Activated naive CD4-positive, alpha-beta T cell treated with anti-CD3 and anti-CD28 coated beads, Interleukin-2, amount 10 ng/mL, durations not matched to agents 7 days and 5 days (primary cell): ENCODE data around the gene PRPH2.

Experiments used
- CTCF ChIA-PET: fragments of 350-600 bp; sonication (Branson Sonifier 250); formaldehyde crosslinking; loops from one replicate; lab custom pipeline; 2021; ENCODE audit warnings: antibody characterized with exemption; lab: Charles Lee
- DNase-seq: peaks from one replicate; pipeline ENCODE4 v3.0.0-alpha.2; 2020
- H3K27ac Mint-ChIP-seq: one replicate; pipeline ENCODE4 v1.8.0; 2021; ENCODE audit warnings: mild to moderate bottlenecking, moderate library complexity, mixed read lengths
- H3K27me3 Mint-ChIP-seq: one replicate; pipeline ENCODE4 v1.8.0; 2021; ENCODE audit warnings: mild to moderate bottlenecking, mixed read lengths
- H3K36me3 Mint-ChIP-seq: one replicate; pipeline ENCODE4 v1.8.0; 2021; ENCODE audit warnings: mixed read lengths
- H3K4me1 Mint-ChIP-seq: one replicate; pipeline ENCODE4 v1.8.0; 2021; ENCODE audit warnings: mixed read lengths
- H3K4me3 Mint-ChIP-seq: one replicate; pipeline ENCODE4 v1.8.0; 2021; ENCODE audit warnings: mild to moderate bottlenecking, moderate library complexity, mixed read lengths
- H3K9me3 Mint-ChIP-seq: one replicate; pipeline ENCODE4 v1.8.0; 2021; ENCODE audit warnings: mixed read lengths

PRPH2 gene, protein sequence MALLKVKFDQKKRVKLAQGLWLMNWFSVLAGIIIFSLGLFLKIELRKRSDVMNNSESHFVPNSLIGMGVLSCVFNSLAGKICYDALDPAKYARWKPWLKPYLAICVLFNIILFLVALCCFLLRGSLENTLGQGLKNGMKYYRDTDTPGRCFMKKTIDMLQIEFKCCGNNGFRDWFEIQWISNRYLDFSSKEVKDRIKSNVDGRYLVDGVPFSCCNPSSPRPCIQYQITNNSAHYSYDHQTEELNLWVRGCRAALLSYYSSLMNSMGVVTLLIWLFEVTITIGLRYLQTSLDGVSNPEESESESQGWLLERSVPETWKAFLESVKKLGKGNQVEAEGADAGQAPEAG

DNA sequence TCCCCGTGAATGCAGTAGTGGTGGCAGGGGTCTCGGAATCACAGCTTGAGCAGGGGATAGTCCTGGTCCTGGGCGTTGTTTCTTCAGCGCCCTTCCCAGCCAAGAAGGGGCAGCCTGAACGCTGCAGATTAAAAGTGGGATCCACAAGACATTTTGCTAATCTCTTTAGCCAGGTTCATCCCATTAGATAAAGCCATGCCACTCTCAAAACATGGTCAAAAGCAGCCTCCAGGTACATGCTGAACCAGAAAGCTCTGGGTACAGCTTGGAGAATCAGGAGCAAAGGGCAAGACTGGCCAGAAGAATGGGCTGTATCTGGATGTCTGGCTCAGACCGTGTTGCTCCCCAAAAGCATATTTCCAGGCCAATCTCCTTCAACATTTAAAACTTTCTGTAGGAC is at the start of gene PRPH2:
Gene PRPH2 (minus strand): TSS at position 101 of the 400 bp plus-strand sequence. CDS start 263 bp downstream, outside the sequence.
- Mint-ChIP-seq H3K36me3 (peaks cover 3% of the 10 kb centered on the region), H3K4me3 (no peak within 1 kb of the TSS), H3K4me1 (peaks cover 18% of the 10 kb centered on the region), H3K9me3 (no peaks in the 10 kb centered on the region), H3K27ac (no peak within 1 kb of the TSS), H3K27me3 (peaks cover 20% of the 10 kb centered on the region)
- CTCF ChIA-PET, result interaction anchor here (0.9 kb wide), 1 partner anchor 30 kb away, joined by 3 read pairs; no protein-coding TSS in a partner anchor
- no peak for DNase-seq

DNA sequence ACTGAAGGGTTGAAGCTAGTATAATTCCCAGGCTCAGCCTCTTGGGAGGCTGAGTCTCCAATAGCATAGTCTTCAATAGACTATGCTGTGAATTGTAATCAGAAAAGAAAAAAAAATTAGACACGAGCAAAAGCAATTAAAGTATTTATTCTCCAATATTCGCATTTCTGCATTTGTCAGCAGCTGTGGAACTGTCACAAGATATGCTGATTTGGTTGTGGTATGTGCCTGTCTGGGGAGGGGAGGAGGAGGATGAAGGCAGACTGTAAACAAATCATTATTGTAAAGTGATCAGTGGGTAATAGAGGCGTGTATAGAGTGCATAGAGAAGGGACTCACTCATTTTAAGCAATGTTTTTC is 49.3 kb upstream of the PRPH2 start:
- Mint-ChIP-seq H3K4me1 (peaks cover 64% of the 10 kb centered on the region), H3K36me3 (peaks cover 22% of the 10 kb centered on the region), H3K4me3 (peak overlapping the region; percentile 64), H3K27me3 (no peaks in the 10 kb centered on the region), H3K27ac (peak overlapping the region; percentile 100), H3K9me3 (no peaks in the 10 kb centered on the region)
- peak; percentile 35 for DNase-seq
- CTCF ChIA-PET, result interaction anchor here (0.9 to 1.9 kb wide), 3 partner anchors 23 to 110 kb away, joined by 3 to 7 read pairs (median 4); partner anchors contain the start of gene TBCC

GRCh38 chr6:42769836-42770235 is 47.4 kb upstream of the PRPH2 start:
- H3K36me3 Mint-ChIP-seq, result peaks cover 28% of the 10 kb centered on the region
- H3K4me3 Mint-ChIP-seq, result no peak overlapping the region
- no peak for DNase-seq
- CTCF ChIA-PET, result interaction anchor here (1.5 kb wide), 1 partner anchor 11 kb away, joined by 3 read pairs; no protein-coding TSS in a partner anchor
- H3K27ac Mint-ChIP-seq, result peak overlapping the region; percentile 100
- H3K9me3 Mint-ChIP-seq, result no peaks in the 10 kb centered on the region
- no peaks in the 10 kb centered on the region for H3K27me3 Mint-ChIP-seq
- peaks cover 50% of the 10 kb centered on the region for H3K4me1 Mint-ChIP-seq

- peaks cover 42% of the 10 kb centered on the region for H3K4me1 Mint-ChIP-seq
These were observed 46.7 kb upstream of the PRPH2 start for GRCh38 chr6:42769051-42769450.

DNA sequence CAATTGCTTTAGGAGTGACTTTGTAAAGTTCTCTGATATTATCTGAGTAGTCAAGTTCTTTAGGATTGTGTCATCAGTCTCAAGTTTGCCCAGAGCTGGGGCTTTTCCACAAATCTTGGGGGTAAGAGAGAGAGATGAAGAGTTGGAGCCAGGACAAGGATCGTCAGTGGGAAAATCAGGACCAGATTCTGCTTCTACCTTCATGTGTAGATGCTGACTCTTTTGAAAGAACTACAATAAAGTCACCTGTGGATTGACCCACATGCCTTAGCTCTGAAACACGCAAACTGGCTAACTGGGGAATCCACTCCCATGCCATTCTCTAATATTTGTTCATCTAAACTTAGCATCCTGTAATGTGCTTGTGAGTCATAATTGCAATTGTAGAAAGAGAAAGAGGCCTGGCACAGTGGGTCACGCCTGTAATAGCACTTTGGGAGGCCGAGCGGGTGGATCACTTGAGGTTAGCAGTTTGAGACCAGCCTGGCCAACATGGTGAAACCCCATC is 43.8 kb upstream of the PRPH2 start:
- Mint-ChIP-seq H3K9me3 (no peaks in the 10 kb centered on the region), H3K27ac (no peak overlapping the region), H3K36me3 (peaks cover 32% of the 10 kb centered on the region), H3K27me3 (no peaks in the 10 kb centered on the region), H3K4me3 (no peak overlapping the region), H3K4me1 (peaks cover 21% of the 10 kb centered on the region)
- no peak for DNase-seq
- CTCF ChIA-PET, result no interaction called here

More at GRCh38 chr6:42769051-42769450, 46.7 kb upstream of the PRPH2 start:
- Mint-ChIP-seq H3K36me3 (peaks cover 28% of the 10 kb centered on the region), H3K27ac (peak overlapping the region; percentile 100), H3K9me3 (no peaks in the 10 kb centered on the region), H3K4me3 (no peak overlapping the region), H3K27me3 (no peaks in the 10 kb centered on the region)
- CTCF ChIA-PET, result interaction anchor here (1.5 kb wide), 1 partner anchor 10 kb away, joined by 3 read pairs; no protein-coding TSS in a partner anchor
- DNase-seq, result no peak

DNA sequence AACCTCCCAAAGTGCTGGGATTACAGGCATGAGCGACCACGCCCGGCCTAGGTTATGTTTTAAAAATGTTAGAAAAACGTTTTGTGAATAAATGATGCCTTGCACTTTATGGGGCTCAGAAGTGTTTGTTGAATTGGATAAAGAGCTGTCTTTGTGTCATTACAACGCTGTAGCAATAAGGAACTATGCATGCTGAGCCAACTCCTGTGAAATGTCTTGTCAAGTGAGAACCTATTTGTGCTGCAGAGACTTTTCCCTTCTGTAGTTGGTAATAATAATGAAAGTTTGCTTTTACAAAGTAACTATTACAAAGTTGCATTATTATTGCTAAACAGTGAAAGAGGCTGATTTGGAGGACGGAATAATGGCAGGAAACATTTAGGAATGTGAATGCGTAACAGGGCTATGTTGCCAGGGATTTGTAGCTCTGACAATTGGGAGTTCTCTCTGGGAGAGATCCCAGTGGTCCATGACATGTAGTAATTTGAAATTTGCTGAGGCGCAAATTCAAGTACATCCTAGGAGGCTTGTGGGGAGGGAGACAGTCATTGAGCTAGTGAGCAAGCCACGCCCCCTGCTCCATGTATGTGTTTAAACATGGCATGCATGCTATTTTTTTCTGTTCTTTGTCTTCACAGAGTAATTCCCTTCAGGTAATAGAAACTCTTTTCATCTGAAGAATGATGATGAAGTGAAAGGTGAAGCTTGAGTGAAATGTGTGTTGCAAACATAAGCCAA is 42.7 kb upstream of the PRPH2 start:
- Mint-ChIP-seq H3K4me1 (peaks cover 10% of the 10 kb centered on the region), H3K36me3 (peaks cover 30% of the 10 kb centered on the region), H3K27me3 (no peaks in the 10 kb centered on the region), H3K27ac (no peak overlapping the region), H3K9me3 (no peaks in the 10 kb centered on the region), H3K4me3 (no peak overlapping the region)
- CTCF ChIA-PET, result no interaction called here
- no peak for DNase-seq

- H3K4me3 Mint-ChIP-seq, result no peak overlapping the region
- CTCF ChIA-PET, result interaction anchor here (0.6 to 1.0 kb wide), 2 partner anchors 10 to 37 kb away, joined by 3 to 6 read pairs; no protein-coding TSS in a partner anchor
- H3K9me3 Mint-ChIP-seq, result no peaks in the 10 kb centered on the region
These were observed 40.6 kb upstream of the PRPH2 start for GRCh38 chr6:42762950-42763349.

GRCh38 chr6:42762426-42762859 is 40.0 kb upstream of the PRPH2 start:
- DNase-seq, result no peak
- Mint-ChIP-seq H3K36me3 (peaks cover 31% of the 10 kb centered on the region), H3K27ac (no peak overlapping the region), H3K4me3 (no peak overlapping the region), H3K4me1 (peaks cover 7% of the 10 kb centered on the region), H3K9me3 (no peaks in the 10 kb centered on the region), H3K27me3 (no peaks in the 10 kb centered on the region)
- CTCF ChIA-PET, result no interaction called here

More at GRCh38 chr6:42762950-42763349, 40.6 kb upstream of the PRPH2 start:
- H3K4me1 Mint-ChIP-seq, result peaks cover 2% of the 10 kb centered on the region
- no peaks in the 10 kb centered on the region for H3K27me3 Mint-ChIP-seq
- peaks cover 35% of the 10 kb centered on the region for H3K36me3 Mint-ChIP-seq
- DNase-seq, result no peak
- no peak overlapping the region for H3K27ac Mint-ChIP-seq

- H3K36me3 Mint-ChIP-seq, result peaks cover 31% of the 10 kb centered on the region
- H3K27me3 Mint-ChIP-seq, result no peaks in the 10 kb centered on the region
- H3K9me3 Mint-ChIP-seq, result no peaks in the 10 kb centered on the region
- DNase-seq, result no peak
- peaks cover 7% of the 10 kb centered on the region for H3K4me1 Mint-ChIP-seq
- H3K27ac Mint-ChIP-seq, result no peak overlapping the region
- no peak overlapping the region for H3K4me3 Mint-ChIP-seq
- CTCF ChIA-PET, result no interaction called here
These were observed 39.1 kb upstream of the PRPH2 start for GRCh38 chr6:42761287-42762067.

DNA sequence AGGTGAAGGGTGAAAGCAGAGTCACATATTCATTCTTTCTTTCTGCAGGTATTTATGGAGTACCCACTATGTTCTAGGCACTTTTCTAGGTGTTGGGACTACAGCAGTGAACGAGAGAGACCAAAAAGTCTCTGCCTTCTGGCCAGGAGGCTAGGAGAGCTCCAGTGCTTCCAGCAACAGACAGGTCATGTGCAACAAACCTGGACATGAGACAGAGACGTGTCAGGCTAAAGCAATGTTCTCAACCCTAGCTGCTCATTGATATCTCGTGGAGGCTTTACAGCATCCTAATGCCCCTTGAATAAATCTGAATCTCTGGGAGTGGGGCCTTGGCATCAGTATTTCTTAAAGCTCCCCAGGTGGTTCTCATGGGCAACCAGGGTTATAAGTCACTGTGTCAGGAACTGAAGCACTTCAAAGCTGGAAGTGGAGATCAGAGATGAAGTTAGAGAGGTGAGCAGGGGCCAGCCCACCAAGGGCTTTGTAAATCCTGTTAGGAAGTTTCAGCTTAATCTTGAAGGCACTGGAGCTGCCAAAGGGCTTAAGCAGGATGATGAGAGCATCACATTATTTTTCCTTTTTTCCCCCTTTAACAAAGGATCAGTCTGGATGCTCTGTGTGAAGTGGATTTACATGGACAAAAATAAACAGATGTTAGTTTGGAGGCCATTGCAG is 36.5 kb upstream of the PRPH2 start:
- Mint-ChIP-seq H3K4me3 (no peak overlapping the region), H3K4me1 (peaks cover 7% of the 10 kb centered on the region), H3K36me3 (peaks cover 26% of the 10 kb centered on the region), H3K27ac (no peak overlapping the region), H3K9me3 (no peaks in the 10 kb centered on the region), H3K27me3 (no peaks in the 10 kb centered on the region)
- CTCF ChIA-PET, result interaction anchor here (1.0 to 1.7 kb wide), 2 partner anchors 10 kb away, joined by 3 to 4 read pairs; no protein-coding TSS in a partner anchor
- no peak for DNase-seq

DNA sequence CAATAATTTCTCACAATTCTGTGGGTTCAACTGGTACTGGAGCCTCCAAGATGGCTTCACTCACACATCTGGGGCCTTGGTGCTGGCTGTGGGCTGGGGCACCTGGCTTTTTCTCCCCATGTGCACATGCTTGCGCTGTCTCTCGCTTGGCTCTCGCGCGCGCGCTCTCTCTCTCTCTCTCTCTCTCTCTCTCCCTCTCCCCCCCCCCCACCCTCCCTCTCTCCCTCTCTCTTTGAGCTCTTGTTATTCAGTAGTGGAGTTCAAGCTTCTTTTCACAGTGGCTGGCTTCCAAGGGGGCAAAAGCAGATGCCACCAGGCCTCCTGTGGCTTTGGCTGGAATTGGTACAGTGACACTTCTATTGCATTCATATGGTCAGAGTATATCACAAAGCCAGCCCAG is 34.3 kb upstream of the PRPH2 start:
- Mint-ChIP-seq H3K9me3 (no peaks in the 10 kb centered on the region), H3K27ac (no peak overlapping the region), H3K27me3 (no peaks in the 10 kb centered on the region), H3K4me1 (peaks cover 9% of the 10 kb centered on the region), H3K36me3 (peaks cover 31% of the 10 kb centered on the region), H3K4me3 (no peak overlapping the region)
- CTCF ChIA-PET, result no interaction called here
- no peak for DNase-seq

GRCh38 chr6:42754759-42755158 is 32.4 kb upstream of the PRPH2 start:
- H3K4me1 Mint-ChIP-seq, result peaks cover 12% of the 10 kb centered on the region
- DNase-seq, result no peak
- H3K27ac Mint-ChIP-seq, result no peak overlapping the region
- peaks cover 31% of the 10 kb centered on the region for H3K36me3 Mint-ChIP-seq
- CTCF ChIA-PET, result no interaction called here
- H3K9me3 Mint-ChIP-seq, result no peaks in the 10 kb centered on the region
- H3K27me3 Mint-ChIP-seq, result no peaks in the 10 kb centered on the region
- H3K4me3 Mint-ChIP-seq, result no peak overlapping the region

- Mint-ChIP-seq H3K4me3 (no peak overlapping the region), H3K36me3 (peaks cover 22% of the 10 kb centered on the region), H3K9me3 (no peaks in the 10 kb centered on the region), H3K27ac (no peak overlapping the region), H3K27me3 (no peaks in the 10 kb centered on the region), H3K4me1 (peaks cover 23% of the 10 kb centered on the region)
- CTCF ChIA-PET, result no interaction called here
- DNase-seq, result no peak
These were observed 28.7 kb upstream of the PRPH2 start for GRCh38 chr6:42751055-42751454.
